Gastrocnemius medialis (tissue), 4 donors: ENCODE results near the gene GALNT18.

Source experiments
- CTCF ChIP-seq, 5 experiments: fragments of 450-650 bp in 3 of 5; fragments of 200-600 bp in 2 of 5; sonication (generic) in 2 of 5; IDR thresholded peaks in 4 of 5; conservative IDR thresholded peaks in 1 of 5; 1 replicate in 4 of 5; 2 replicates in 1 of 5; pipeline ENCODE4 v1.5.1; 2016 to 2019; ENCODE audit warnings: antibody characterized with exemption in 5 of 5, mild to moderate bottlenecking in 3 of 5, moderate library complexity in 3 of 5
- POLR2A ChIP-seq, 2 donors: fragments of 450-650 bp; IDR thresholded peaks; one replicate each; pipeline ENCODE4 v1.6.1; 2017; ENCODE audit warnings: antibody characterized with exemption in 2 of 2, mild to moderate bottlenecking in 2 of 2, moderate library complexity in 2 of 2

DNA sequence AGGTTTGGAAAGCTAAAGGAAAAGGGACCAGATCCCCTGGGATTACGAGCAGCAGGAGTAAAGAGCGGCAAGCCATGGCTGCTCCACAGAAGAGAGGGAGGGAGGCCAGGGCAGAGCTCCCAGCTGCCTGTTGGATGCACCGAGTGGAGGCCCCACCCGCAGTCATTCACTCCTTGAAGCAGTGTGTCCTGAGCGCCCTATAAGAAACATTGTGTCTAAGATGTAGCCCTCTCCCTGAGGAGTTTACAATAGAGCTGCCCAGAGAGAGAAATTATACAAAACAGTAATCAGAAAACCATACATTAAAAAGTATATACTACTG is 214.1 kb downstream of the GALNT18 start:
- TF ChIP-seq POLR2A (IDR thresholded peaks at IDR 0.05) (no peak), CTCF (IDR thresholded peaks at IDR 0.05 in 4 of 5, conservative IDR thresholded peaks at IDR 0.05 in 1 of 5) (no peak)
